Smooth muscle cell of bladder (primary cell): Measurements from ENCODE around the gene ACTR3C. TPM values are rescaled to one million over a fixed set of nuclear protein-coding genes. Genes with fewer than 3 reads are reported as not detected.

Experiments used
- total RNA-seq: library from RNA; depleted of rRNA; stranded (reverse); fragments of >200 nt; gene quantifications from 2 replicates; pipeline ENCODE4 v1.2.3, GENCODE V29; 2014

Gene ACTR3C
- total RNA-seq = 1.6 and 3.2 TPM in 2 replicates

DNA sequence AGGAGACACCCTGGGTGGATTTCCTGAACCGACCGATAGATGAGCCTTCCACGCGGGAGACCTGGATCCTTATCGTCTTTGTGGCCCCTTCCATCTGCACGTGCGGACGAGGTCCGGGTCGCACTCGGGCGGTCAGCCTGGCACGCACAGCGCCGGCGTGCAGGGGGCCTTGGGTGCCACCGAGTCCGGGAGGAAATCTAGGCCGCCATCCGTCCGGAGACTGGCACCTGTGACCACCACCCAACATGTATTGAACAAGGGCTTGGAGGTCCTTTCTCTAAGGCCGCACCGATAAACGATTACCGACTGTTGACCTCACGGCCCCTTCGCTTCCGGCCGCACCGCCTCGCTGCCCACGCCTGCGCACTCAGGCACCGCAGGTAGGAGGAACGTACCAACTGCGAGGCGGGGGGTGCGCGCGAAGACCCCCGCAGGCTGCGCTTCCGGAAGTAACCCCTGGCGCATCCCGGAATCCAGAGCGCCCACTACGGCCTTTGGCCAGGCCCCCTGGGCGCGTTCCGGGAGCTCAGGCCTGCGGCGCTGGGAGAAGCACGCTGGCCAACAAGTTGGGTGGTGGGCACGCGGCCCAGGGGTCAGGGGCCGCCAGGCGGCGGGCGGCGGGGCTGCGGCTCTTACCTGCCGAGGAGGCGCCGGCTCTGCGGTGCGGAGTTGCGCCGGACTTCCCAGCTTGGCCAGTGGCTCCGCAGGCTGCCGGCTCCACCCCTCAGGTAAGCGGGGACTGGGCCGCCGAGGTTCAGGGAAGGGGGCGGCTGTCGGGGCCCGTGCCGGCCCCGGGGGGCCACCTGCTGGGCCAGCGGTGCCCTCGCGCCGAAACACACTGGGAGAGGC, at the start of gene ACTR3C, which contains the start of gene LRRC61:
ACTR3C (minus strand) TSS at position 713 of the 849 bp plus-strand sequence. CDS start 28,249 bp downstream, outside the sequence.
LRRC61 (plus strand) TSS at position 523 of the 849 bp plus-strand sequence. CDS start 13,507 bp downstream, outside the sequence.

DNA sequence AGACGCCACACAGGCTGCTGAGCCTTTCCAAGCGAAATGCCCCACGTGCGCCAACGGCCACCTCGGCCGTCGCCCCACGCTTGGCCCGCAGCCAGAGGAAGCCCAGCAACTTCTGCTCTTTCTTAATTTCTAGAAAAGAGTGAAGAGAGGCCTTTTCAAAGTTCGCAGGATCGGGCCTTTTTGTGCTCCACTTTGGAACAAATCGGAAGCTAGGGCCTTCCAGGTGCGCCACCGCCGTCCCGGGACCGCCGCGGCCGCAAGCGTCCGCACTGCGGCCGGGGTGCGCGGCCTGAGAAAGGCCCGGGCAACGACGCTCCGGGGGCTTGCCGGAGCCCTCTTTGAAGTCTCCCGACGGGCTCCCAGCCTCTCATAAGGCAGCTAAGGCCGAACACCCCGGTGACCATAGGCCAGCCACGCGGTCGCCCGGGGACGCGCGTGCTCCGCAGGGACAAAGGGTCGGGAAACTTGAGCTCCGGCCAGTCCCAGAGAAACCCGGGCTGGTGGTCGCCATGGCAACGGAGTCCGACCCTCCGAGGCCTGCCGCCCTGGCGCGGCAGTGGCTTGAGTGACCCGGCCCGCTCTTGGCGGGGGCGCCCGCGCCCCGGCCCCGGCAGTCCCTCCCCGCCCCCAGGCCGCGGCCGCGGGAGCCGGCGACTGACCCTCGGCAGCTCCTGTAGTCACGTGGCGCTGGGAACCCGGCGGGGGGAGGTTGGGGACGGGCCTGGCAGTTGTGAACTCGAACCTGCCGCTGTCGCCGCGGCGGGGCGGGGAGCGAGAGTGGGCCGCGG, 44.9 kb upstream of the ACTR3C start, which contains the start of gene REPIN1:
REPIN1 (plus strand) TSS at position 727 of the 788 bp plus-strand sequence. CDS start 890 bp downstream, outside the sequence.

DNA sequence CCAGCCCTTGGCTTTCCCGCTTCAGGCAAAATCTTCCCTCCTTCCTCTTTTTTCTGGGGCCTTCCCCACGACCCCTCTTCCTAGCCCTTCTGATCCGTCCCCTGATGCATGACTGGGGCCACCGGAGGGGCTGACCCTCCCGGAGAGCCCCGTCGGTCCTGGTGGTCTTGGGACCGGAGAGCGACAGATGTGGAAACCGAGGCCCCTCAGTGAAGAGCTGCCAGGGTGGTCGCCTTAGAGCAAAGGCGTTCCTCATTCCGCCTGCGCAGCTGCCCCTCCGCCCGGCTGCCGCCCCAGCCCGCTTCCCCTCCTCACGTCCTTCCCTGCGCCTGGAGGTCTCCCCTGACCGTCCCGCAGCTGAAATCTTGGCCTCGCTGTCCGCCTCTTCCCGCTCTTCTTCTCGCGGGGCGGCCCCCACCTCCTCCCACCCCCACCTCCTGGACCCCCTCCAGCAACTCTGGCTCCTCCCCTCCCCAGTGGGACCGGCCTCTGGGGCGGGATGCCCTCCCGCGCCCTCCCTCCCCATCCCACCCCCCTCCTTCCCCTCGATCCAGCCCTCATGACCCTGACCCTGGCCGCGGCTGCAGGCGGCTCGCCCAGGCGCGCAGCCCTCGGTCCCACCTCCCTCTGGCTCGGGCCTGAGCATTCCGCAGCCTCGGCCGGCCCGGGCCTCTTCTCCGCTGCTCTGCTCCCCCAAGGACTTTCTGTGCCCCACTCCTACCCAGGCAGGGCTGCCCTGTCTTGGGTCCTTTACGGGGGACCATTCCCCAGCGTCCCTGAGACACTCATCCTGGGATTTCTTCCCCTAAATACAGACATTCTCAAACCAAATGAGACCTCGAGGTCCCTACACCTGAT, 18.1 kb upstream of the ACTR3C start, which contains the start of gene RARRES2:
RARRES2 (minus strand) TSS at position 367 of the 858 bp plus-strand sequence. CDS start 1,020 bp downstream, outside the sequence.

Other genes starting within 250 kb of the ACTR3C start
- gene LRRC61, start 190 bp downstream of the ACTR3C start, total RNA-seq = 0.85 and 1.6 TPM in 2 replicates
- gene RARRES2, start 18.1 kb upstream of the ACTR3C start, total RNA-seq = 46.9 and 66.8 TPM in 2 replicates
- 34.6 and 38.4 TPM in 2 replicates for gene REPIN1, start 45.3 kb upstream of the ACTR3C start, total RNA-seq
- gene ZNF775, start 55.8 kb upstream of the ACTR3C start, total RNA-seq = 4.8 and 6.7 TPM in 2 replicates
- gene GIMAP8, start 127.1 kb upstream of the ACTR3C start, total RNA-seq = 0.09 TPM in 1 of 2 replicates, not detected in the other
- 0.09 TPM in 1 of 2 replicates, not detected in the other for gene GIMAP7, start 191.3 kb upstream of the ACTR3C start, total RNA-seq
- 0.28 TPM in 1 of 2 replicates, not detected in the other for gene GIMAP4, start 243.8 kb upstream of the ACTR3C start, total RNA-seq